HepG2 (cell line): Measurements from ENCODE around the gene TAS1R1. TPM values are rescaled to one million over a fixed set of nuclear protein-coding genes. Genes with fewer than 3 reads are reported as not detected.

Experiments
- BCLAF1 ChIP-seq: fragments of 450-650 bp; IDR thresholded peaks from 2 replicates; pipeline ENCODE4 v1.6.1; 2017; ENCODE audit warnings: mild to moderate bottlenecking
- CC2D1A ChIP-seq: sonication (generic); formaldehyde crosslinking; IDR thresholded peaks from 2 replicates; pipeline ENCODE4 v1.8.1; 2023; ENCODE audit warnings: mild to moderate bottlenecking, missing genetic modification reagents
- FLYWCH1 ChIP-seq: sonication (generic); formaldehyde crosslinking; IDR thresholded peaks from 2 replicates; pipeline ENCODE4 v1.8.1; 2023; ENCODE audit warnings: mild to moderate bottlenecking, missing genetic modification reagents
- KDM2A ChIP-seq: sonication (generic); formaldehyde crosslinking; IDR thresholded peaks from 2 replicates; pipeline ENCODE4 v1.4.0; 2020; ENCODE audit warnings: low read depth, missing genetic modification reagents, borderline replicate concordance
- MAFG ChIP-seq: sonication (generic); formaldehyde crosslinking; IDR thresholded peaks from 2 replicates; pipeline ENCODE4 v1.5.1; 2020; ENCODE audit warnings: mild to moderate bottlenecking, missing genetic modification reagents
- NR2F6 ChIP-seq, 2 experiments: IDR thresholded peaks; 2 replicates each; pipeline ENCODE4 v1.6.1; 2016; ENCODE audit warnings: antibody characterized with exemption in 1 of 2, mild to moderate bottlenecking in 1 of 2
- PRDM10 ChIP-seq: sonication (generic); formaldehyde crosslinking; IDR thresholded peaks from 2 replicates; pipeline ENCODE4 v1.4.0; 2020; ENCODE audit warnings: low read depth, missing genetic modification reagents
- PRMT3 ChIP-seq: sonication (generic); formaldehyde crosslinking; IDR thresholded peaks from 2 replicates; pipeline ENCODE4 v1.8.1; 2022; ENCODE audit warnings: low read depth, mild to moderate bottlenecking, moderate library complexity, missing genetic modification reagents, borderline replicate concordance
- SOX6 ChIP-seq, 2 experiments: fragments of 450-650 bp in 1 of 2; sonication (generic) in 1 of 2; formaldehyde crosslinking in 1 of 2; IDR thresholded peaks; 2 replicates each; pipeline versions ENCODE4 v1.4.0 to v1.6.1; 2017 to 2020; ENCODE audit warnings: antibody characterized with exemption in 1 of 2, mild to moderate bottlenecking in 1 of 2, missing genetic modification reagents in 1 of 2
- ZBED4 ChIP-seq: sonication (generic); formaldehyde crosslinking; IDR thresholded peaks from 2 replicates; pipeline ENCODE4 v1.4.0; 2020; ENCODE audit warnings: missing genetic modification reagents, borderline replicate concordance
- ZNF124 ChIP-seq: sonication (generic); formaldehyde crosslinking; IDR thresholded peaks from 2 replicates; pipeline ENCODE4 v1.4.0; 2020; ENCODE audit warnings: missing genetic modification reagents
- ZNF7 ChIP-seq: IDR thresholded peaks from 2 replicates; pipeline ENCODE4 v1.6.1; 2016; ENCODE audit warnings: missing biosample characterization, missing genetic modification reagents
- ZNF883 ChIP-seq: sonication (generic); formaldehyde crosslinking; IDR thresholded peaks from 2 replicates; pipeline ENCODE4 v1.5.1; 2020; ENCODE audit warnings: mild to moderate bottlenecking, missing genetic modification reagents; ENCODE audit errors: not compliant biosample characterization
- ZSCAN20 ChIP-seq: sonication (generic); formaldehyde crosslinking; IDR thresholded peaks from 2 replicates; pipeline ENCODE4 v1.4.0; 2020; ENCODE audit warnings: missing genetic modification reagents, mild to moderate bottlenecking, borderline replicate concordance
- ZSCAN9 ChIP-seq: IDR thresholded peaks from 2 replicates; pipeline ENCODE4 v1.6.1; 2016; ENCODE audit warnings: borderline replicate concordance
- polyA plus RNA-seq, 8 experiments: library from polyadenylated mRNA; depleted of rRNA in 3 of 8; stranded (reverse) in 7 of 8; unstranded in 1 of 8; fragments of >200 nt; fragmentation: Illumina TruSeq in 4 of 8; extraction: Trizol in 4 of 8; gene quantifications; 2 replicates each; pipeline versions ENCODE4 v1.2.1 to v1.2.3, GENCODE V29; 2011 to 2016; ENCODE audit warnings: low read depth in 4 of 8, missing spikeins in 1 of 8, mixed read lengths in 1 of 8; ENCODE audit not compliant: insufficient read depth in 1 of 8
- total RNA-seq, 5 experiments: library from RNA; depleted of rRNA; stranded (reverse); fragments of >200 nt; fragmentation: Illumina TruSeq; extraction: Trizol; gene quantifications; 2 replicates each; pipeline ENCODE4 v1.2.3, GENCODE V29; 2016; ENCODE audit warnings: low read depth in 1 of 5
- TF ChIP-seq, protein P1 (sequence below): sonication (generic); formaldehyde crosslinking; IDR thresholded peaks from 2 replicates; pipeline ENCODE4 v1.5.0; 2020; ENCODE audit warnings: missing genetic modification reagents

Gene TAS1R1
- total and polyA plus RNA-seq, 2 of the 13 experiments (the other 11 are each of a cell fraction or from before 2014, with no cell fraction given), result 1.4 to 1.6 TPM

DNA sequence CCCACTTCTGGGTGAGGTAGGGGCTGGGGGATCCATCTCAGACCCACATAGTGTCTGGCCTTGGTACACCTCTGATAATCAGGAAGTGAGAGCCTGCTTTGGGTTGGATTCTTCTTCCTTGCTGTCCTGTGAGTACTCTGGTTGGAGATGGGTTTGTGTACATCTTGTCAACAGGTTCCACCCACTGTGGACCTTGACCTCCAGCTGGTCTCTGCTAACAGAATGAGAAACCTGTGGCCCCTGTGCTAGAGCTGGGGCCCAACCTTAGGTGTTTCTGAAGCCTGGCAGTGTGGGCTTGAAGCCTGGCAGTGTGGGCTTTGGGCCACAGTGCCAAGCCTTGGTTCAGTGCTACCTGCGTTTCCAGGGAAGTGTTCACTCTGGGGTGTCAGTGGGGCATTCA lies 27.3 kb downstream of the TAS1R1 start (continued):
- TF ChIP-seq MAFG (CRISPR knock-in tag) (no peak), BCLAF1 (no peak), ZBED4 (CRISPR knock-in tag) (peak; percentile 80; the same call in 1 of the 2 replicates), KDM2A (peak; percentile 71; the same call in 1 of the 2 replicates), ZNF124 (CRISPR knock-in tag) (no peak), FLYWCH1 (no peak), ZNF883 (CRISPR knock-in tag) (no peak), PRMT3 (no peak), CC2D1A (CRISPR knock-in tag) (no peak), ZSCAN9 (CRISPR knock-in tag) (peak; percentile 71; the same call in 1 of the 2 replicates), SOX6 (IDR thresholded peaks at IDR 0.05) (no peak), SOX6 (CRISPR knock-in tag; IDR thresholded peaks at IDR 0.05) (peak; percentile 76), NR2F6 (IDR thresholded peaks at IDR 0.05) (peak; percentile 49; the same call in 1 of the 2 replicates), NR2F6 (CRISPR knock-in tag; IDR thresholded peaks at IDR 0.05) (peak; percentile 84), PRDM10 (peak; percentile 60; the same call in 1 of the 2 replicates), ZNF7 (no peak), ZSCAN20 (no peak)
- TF ChIP-seq, protein P1, sequence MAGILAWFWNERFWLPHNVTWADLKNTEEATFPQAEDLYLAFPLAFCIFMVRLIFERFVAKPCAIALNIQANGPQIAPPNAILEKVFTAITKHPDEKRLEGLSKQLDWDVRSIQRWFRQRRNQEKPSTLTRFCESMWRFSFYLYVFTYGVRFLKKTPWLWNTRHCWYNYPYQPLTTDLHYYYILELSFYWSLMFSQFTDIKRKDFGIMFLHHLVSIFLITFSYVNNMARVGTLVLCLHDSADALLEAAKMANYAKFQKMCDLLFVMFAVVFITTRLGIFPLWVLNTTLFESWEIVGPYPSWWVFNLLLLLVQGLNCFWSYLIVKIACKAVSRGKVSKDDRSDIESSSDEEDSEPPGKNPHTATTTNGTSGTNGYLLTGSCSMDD (CRISPR knock-in tag), result no peak
